ENCODE data around the gene CD24.

Gene CD24

GRCh38 chr6:106976270-106976669 lies 1.7 kb upstream of the CD24 start:
- TF ChIP-seq EZH2 (IDR thresholded peaks at IDR 0.05; ENCODE audit: borderline replicate concordance, low read length) (no peak), CTCF (IDR thresholded peaks at IDR 0.05; ENCODE audit: low read length) (no peak)
- peaks cover 53% of the 10 kb centered on the region for H3K4me1 ChIP-seq (ENCODE audit: insufficient read depth, low read length, severe bottlenecking)
- H3K27ac ChIP-seq (ENCODE audit: low read depth, low read length, poor library complexity, severe bottlenecking) = peak overlapping the region; percentile 89
- peak overlapping the region; percentile 99 for H3K4me2 ChIP-seq (ENCODE audit: low read length)
- peak overlapping the region; percentile 95 for H3K9ac ChIP-seq (ENCODE audit: low read length)
- H2AFZ ChIP-seq (ENCODE audit: low read length) = no peak overlapping the region
- no peaks in the 10 kb centered on the region for H3K27me3 ChIP-seq (ENCODE audit: insufficient read depth, low read length)
- H4K20me1 ChIP-seq (ENCODE audit: insufficient read depth, low read length) = no peaks in the 10 kb centered on the region
- peak overlapping the region; percentile 78 for H3K4me3 ChIP-seq (ENCODE audit: low read depth, low read length, poor library complexity, severe bottlenecking)
- H3K36me3 ChIP-seq (ENCODE audit: insufficient read depth, low read length) = peaks cover 31% of the 10 kb centered on the region
- peaks cover 34% of the 10 kb centered on the region for H3K79me2 ChIP-seq (ENCODE audit: insufficient read depth, low read length)
- no peaks in the 10 kb centered on the region for H3K9me2 ChIP-seq (ENCODE audit: low read depth, low read length)
- no peaks in the 10 kb centered on the region for H3K9me3 ChIP-seq (ENCODE audit: low read length)
- peaks cover 10% of the 10 kb centered on the region; the same call in 1 of the 2 replicates for H3F3A ChIP-seq (ENCODE audit: insufficient read depth, low read length)

GRCh38 chr6:106975738-106976064 lies 1.2 kb upstream of the CD24 start:
- Histone ChIP-seq H4K20me1 (ENCODE audit: insufficient read depth, low read length) (no peaks in the 10 kb centered on the region), H3K9me3 (ENCODE audit: low read length) (no peaks in the 10 kb centered on the region), H3K4me1 (ENCODE audit: insufficient read depth, low read length, severe bottlenecking) (peaks cover 53% of the 10 kb centered on the region), H3K79me2 (ENCODE audit: insufficient read depth, low read length) (peaks cover 34% of the 10 kb centered on the region), H3K27ac (ENCODE audit: low read depth, low read length, poor library complexity, severe bottlenecking) (peak overlapping the region; percentile 89), H3K4me3 (ENCODE audit: low read depth, low read length, poor library complexity, severe bottlenecking) (peak overlapping the region; percentile 78), H3K36me3 (ENCODE audit: insufficient read depth, low read length) (peaks cover 37% of the 10 kb centered on the region), H3F3A (ENCODE audit: insufficient read depth, low read length) (peaks cover 10% of the 10 kb centered on the region; the same call in 1 of the 2 replicates), H2AFZ (ENCODE audit: low read length) (peak overlapping the region; percentile 69; the same call in 1 of the 2 replicates), H3K9ac (ENCODE audit: low read length) (peak overlapping the region; percentile 95), H3K27me3 (ENCODE audit: insufficient read depth, low read length) (no peaks in the 10 kb centered on the region), H3K4me2 (ENCODE audit: low read length) (peak overlapping the region; percentile 99), H3K9me2 (ENCODE audit: low read depth, low read length) (no peaks in the 10 kb centered on the region)
- TF ChIP-seq EZH2 (IDR thresholded peaks at IDR 0.05; ENCODE audit: borderline replicate concordance, low read length) (no peak), CTCF (IDR thresholded peaks at IDR 0.05; ENCODE audit: low read length) (no peak)

- peak overlapping the region; percentile 95 for H3K9ac ChIP-seq (ENCODE audit: low read length)
- H3K4me3 ChIP-seq (ENCODE audit: low read depth, low read length, poor library complexity, severe bottlenecking) = peak overlapping the region; percentile 78
- peaks cover 34% of the 10 kb centered on the region for H3K79me2 ChIP-seq (ENCODE audit: insufficient read depth, low read length)
- peak; percentile 35 for TF ChIP-seq CTCF (IDR thresholded peaks at IDR 0.05; ENCODE audit: low read length)
- TF ChIP-seq EZH2 (IDR thresholded peaks at IDR 0.05; ENCODE audit: borderline replicate concordance, low read length) = no peak
- peak overlapping the region; percentile 69; the same call in 1 of the 2 replicates for H2AFZ ChIP-seq (ENCODE audit: low read length)
- peaks cover 53% of the 10 kb centered on the region for H3K4me1 ChIP-seq (ENCODE audit: insufficient read depth, low read length, severe bottlenecking)
- H3F3A ChIP-seq (ENCODE audit: insufficient read depth, low read length) = peaks cover 10% of the 10 kb centered on the region; the same call in 1 of the 2 replicates
- peaks cover 41% of the 10 kb centered on the region for H3K36me3 ChIP-seq (ENCODE audit: insufficient read depth, low read length)
- no peaks in the 10 kb centered on the region for H4K20me1 ChIP-seq (ENCODE audit: insufficient read depth, low read length)
- no peaks in the 10 kb centered on the region for H3K27me3 ChIP-seq (ENCODE audit: insufficient read depth, low read length)
- H3K9me2 ChIP-seq (ENCODE audit: low read depth, low read length) = no peaks in the 10 kb centered on the region
- peak overlapping the region; percentile 89 for H3K27ac ChIP-seq (ENCODE audit: low read depth, low read length, poor library complexity, severe bottlenecking)
- no peaks in the 10 kb centered on the region for H3K9me3 ChIP-seq (ENCODE audit: low read length)
- peak overlapping the region; percentile 99 for H3K4me2 ChIP-seq (ENCODE audit: low read length)
These were observed 639 bp upstream of the CD24 start for GRCh38 chr6:106974999-106975737.
